AML-193 (cell line): ENCODE results near the gene SUSD1.
"Not testable (repeated sequence)": the region's sequence is repeated elsewhere in the genome, so short reads cannot be mapped to it uniquely, and the experiment has no call there.

Source experiments
- DNase-seq, 2 experiments: peaks; one replicate each; lab custom pipeline; 2025; lab: John Stamatoyannopoulos, UW

SUSD1 gene

GRCh38 chr9:112129246-112129645 lies 45.9 kb downstream of the SUSD1 start:
- no peak for DNase-seq

- DNase-seq, result not testable (repeated sequence)
Observed at GRCh38 chr9:112128399-112128798, 46.7 kb downstream of the SUSD1 start.

- no peak for DNase-seq
Observed at GRCh38 chr9:112127281-112127680, 47.8 kb downstream of the SUSD1 start.

- DNase-seq, result no peak
Observed at GRCh38 chr9:112125951-112126388, 49.1 kb downstream of the SUSD1 start.

- no peak for DNase-seq
Observed at GRCh38 chr9:112124156-112124555, 50.9 kb downstream of the SUSD1 start.

- no peak for DNase-seq
Observed at GRCh38 chr9:112121633-112122032, 53.5 kb downstream of the SUSD1 start.

GRCh38 chr9:112120439-112120925 lies 54.6 kb downstream of the SUSD1 start:
- DNase-seq, result no peak

GRCh38 chr9:112120030-112120341 lies 55.1 kb downstream of the SUSD1 start:
- DNase-seq, result no peak

- no peak for DNase-seq
Observed at GRCh38 chr9:112119225-112120029, 55.7 kb downstream of the SUSD1 start.

GRCh38 chr9:112118009-112118408 lies 57.1 kb downstream of the SUSD1 start:
- no peak for DNase-seq

GRCh38 chr9:112115970-112116753 lies 58.9 kb downstream of the SUSD1 start:
- DNase-seq, result no peak

GRCh38 chr9:112115109-112115508 lies 60.0 kb downstream of the SUSD1 start:
- no peak for DNase-seq

- DNase-seq, result peak in 1 of 2 experiments; percentile 2
Observed at GRCh38 chr9:112112941-112113681, 62.0 kb downstream of the SUSD1 start.

GRCh38 chr9:112112519-112112918 lies 62.6 kb downstream of the SUSD1 start:
- no peak for DNase-seq

GRCh38 chr9:112111461-112111860 lies 63.6 kb downstream of the SUSD1 start:
- DNase-seq, result no peak

GRCh38 chr9:112110777-112111113 lies 64.4 kb downstream of the SUSD1 start:
- no peak for DNase-seq

GRCh38 chr9:112110094-112110776 lies 64.9 kb downstream of the SUSD1 start:
- DNase-seq, result no peak

GRCh38 chr9:112104901-112105300 lies 70.2 kb downstream of the SUSD1 start:
- DNase-seq, result peak; percentile 41 to 62

GRCh38 chr9:112104401-112104800 lies 70.7 kb downstream of the SUSD1 start:
- no peak for DNase-seq

- no peak for DNase-seq
Observed at GRCh38 chr9:112103405-112103804, 71.7 kb downstream of the SUSD1 start.

- DNase-seq, result peak; percentile 73 to 80
Observed at GRCh38 chr9:112097712-112098688, 77.1 kb downstream of the SUSD1 start.
